ENCODE data around the gene DERA. TPM values are rescaled to one million over a fixed set of nuclear protein-coding genes. Genes with fewer than 3 reads are reported as not detected.
"Not testable (repeated sequence)": the region's sequence is repeated elsewhere in the genome, so short reads cannot be mapped to it uniquely, and the experiment has no call there.

DERA gene
- total RNA-seq, 4 donors from 2014 or later = 30.9 to 40.6 (median 34.9) TPM

DNA sequence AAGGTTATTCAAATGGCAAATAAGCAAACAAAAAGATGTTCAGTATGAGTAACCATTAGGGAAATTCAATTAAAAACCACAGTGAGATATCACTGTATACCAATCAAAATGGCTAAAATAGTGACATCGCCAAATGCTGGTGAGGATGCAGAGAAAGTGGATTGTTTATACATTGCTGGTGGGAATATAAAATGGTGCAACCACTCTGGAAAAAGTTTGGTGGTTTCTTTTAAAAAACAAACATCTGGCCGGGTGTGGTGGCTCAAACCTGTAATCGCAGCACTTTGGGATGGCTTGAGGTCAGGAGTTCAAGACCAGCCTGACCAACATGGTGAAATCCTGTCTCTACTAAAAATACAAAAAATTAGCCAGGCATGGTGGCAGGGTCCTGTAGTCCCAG, 42.9 kb upstream of the DERA start:
- no peaks in the 10 kb centered on the region for H3K9me3 ChIP-seq
- H3K27me3 ChIP-seq = no peaks in the 10 kb centered on the region
- H3K4me3 ChIP-seq = no peak overlapping the region
- H3K4me1 ChIP-seq = no peaks in the 10 kb centered on the region
- TF ChIP-seq, protein P1, sequence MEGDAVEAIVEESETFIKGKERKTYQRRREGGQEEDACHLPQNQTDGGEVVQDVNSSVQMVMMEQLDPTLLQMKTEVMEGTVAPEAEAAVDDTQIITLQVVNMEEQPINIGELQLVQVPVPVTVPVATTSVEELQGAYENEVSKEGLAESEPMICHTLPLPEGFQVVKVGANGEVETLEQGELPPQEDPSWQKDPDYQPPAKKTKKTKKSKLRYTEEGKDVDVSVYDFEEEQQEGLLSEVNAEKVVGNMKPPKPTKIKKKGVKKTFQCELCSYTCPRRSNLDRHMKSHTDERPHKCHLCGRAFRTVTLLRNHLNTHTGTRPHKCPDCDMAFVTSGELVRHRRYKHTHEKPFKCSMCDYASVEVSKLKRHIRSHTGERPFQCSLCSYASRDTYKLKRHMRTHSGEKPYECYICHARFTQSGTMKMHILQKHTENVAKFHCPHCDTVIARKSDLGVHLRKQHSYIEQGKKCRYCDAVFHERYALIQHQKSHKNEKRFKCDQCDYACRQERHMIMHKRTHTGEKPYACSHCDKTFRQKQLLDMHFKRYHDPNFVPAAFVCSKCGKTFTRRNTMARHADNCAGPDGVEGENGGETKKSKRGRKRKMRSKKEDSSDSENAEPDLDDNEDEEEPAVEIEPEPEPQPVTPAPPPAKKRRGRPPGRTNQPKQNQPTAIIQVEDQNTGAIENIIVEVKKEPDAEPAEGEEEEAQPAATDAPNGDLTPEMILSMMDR (IDR thresholded peaks at IDR 0.05) = no peak
- TF ChIP-seq POLR2A (IDR thresholded peaks at IDR 0.05) (no peak), EP300 (IDR thresholded peaks at IDR 0.05) (no peak)
- H3K27ac ChIP-seq = no peak overlapping the region
- H3K36me3 ChIP-seq = no peaks in the 10 kb centered on the region
- WGBS, 2 donors = 87 to 89% methylated on average over 3 of the region's 3 CpGs
- DNase-seq (ENCODE audit: low spot score in 2 of 2) = no peak

DNA sequence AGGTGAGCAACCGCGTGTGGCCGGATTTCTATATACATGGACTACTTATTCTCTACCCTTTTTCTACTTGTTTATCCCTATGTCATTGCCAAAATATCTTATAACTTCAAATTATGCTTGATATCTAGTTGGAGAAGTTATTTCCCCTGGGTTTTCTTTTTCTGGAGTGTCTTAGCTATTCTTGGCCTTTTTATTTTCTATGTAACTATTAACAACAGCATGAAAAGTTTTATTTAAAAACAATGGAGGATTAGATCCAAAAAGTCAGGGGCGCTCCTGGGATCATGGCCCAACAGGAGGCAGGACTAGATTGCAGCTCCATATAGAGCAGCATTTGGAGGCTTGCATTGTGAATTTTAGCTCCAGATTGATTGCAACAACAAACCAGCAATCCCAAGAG, 37.6 kb upstream of the DERA start:
- WGBS, 2 donors = 84 to 87% methylated on average over 4 of the region's 4 CpGs
- Histone ChIP-seq H3K36me3 (peaks cover 0 to 5% (median 0%) of the 10 kb centered on the region in 3 donors), H3K4me1 (no peaks in the 10 kb centered on the region), H3K4me3 (no peak overlapping the region), H3K9me3 (no peaks in the 10 kb centered on the region), H3K27ac (no peak overlapping the region), H3K27me3 (no peaks in the 10 kb centered on the region)
- TF ChIP-seq POLR2A (IDR thresholded peaks at IDR 0.05) (no peak), EP300 (IDR thresholded peaks at IDR 0.05) (no peak)
- TF ChIP-seq, protein P1 (IDR thresholded peaks at IDR 0.05) = no peak
- no peak for DNase-seq (ENCODE audit: low spot score in 2 of 2)

DNA sequence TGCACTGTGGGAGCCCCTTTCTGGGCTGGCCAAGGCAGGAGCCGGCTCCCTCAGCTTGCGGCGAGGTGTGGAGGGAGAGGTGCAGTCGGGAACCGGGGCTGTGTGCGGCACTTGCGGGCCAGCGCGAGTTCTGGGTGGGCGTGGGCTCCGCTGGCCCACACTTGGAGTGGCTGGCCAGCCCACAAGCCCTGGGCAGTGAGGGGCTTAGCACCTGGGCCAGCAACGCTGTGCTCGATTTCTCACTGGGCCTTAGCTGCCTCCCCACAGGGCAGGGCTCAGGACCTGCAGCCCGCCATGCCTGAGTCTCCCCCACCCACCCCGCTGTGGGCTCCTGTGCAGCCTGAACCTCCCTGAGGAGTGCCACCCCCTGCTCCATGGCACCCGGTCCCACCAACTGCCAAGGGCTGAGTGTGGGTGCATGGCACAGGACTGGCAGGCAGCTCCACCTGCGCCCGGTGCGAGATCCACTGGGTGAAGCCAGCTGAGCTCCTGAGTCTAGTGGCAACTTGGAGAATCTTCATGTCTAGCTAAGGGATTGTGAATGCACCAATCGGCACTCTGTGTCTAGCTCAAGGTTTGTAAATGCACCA, 36.5 kb upstream of the DERA start:
- DNase-seq (ENCODE audit: low spot score in 2 of 2); H3K27me3 ChIP-seq; H3K27ac ChIP-seq; H3K36me3 ChIP-seq; H3K4me3 ChIP-seq; H3K4me1 ChIP-seq; H3K9me3 ChIP-seq: not testable (repeated sequence)
- 93 to 98% methylated on average over 12 to 19 of the region's 20 CpGs for WGBS, 2 donors

DNA sequence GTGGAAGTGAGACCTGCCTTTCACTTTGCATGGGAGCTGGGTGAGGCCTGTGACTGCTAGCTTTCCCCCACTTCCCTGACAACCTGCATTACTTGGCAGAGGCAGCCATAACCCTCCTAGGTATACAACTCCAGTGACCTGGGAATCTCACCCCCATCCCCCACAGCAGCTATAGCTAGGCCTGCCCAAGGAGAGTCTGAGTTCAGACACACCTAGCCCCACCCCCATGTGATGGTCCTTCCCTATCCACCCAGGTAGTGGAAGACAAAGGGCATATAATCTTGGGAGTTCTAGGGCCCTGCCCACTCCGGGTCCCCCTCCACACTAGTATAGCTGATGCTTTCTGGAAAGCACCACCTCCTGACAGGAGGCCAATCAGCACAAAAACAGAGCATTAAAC, 35.3 kb upstream of the DERA start:
- no peak for DNase-seq (ENCODE audit: low spot score in 2 of 2)
- no peak overlapping the region for H3K27ac ChIP-seq
- peaks cover 0 to 5% (median 0%) of the 10 kb centered on the region in 3 donors for H3K36me3 ChIP-seq
- TF ChIP-seq, protein P1 (IDR thresholded peaks at IDR 0.05) = no peak
- no peak overlapping the region for H3K4me3 ChIP-seq
- 86 to 100% methylated on average over 1 of the region's 1 CpG for WGBS, 2 donors
- H3K9me3 ChIP-seq = no peaks in the 10 kb centered on the region
- no peaks in the 10 kb centered on the region for H3K4me1 ChIP-seq
- no peaks in the 10 kb centered on the region for H3K27me3 ChIP-seq

DNA sequence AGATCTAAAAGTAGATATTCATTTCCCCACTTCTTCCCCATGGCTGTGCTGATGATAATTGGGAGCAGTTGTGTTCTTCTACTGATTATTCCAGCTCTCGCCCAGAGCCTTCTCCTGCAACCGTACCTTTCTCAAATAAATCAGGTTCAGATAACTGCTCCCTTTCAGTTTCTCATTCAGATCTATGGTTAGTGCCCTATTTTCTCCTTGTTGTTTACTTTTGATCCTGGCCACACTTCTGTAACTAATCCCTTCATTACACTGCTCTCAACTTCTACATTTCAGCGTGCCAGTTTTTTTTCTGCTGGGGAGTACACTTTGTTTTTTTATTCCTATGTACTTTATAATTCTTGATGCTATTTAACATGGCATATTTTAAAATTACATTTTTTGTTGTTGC, 31.7 kb upstream of the DERA start:
- Histone ChIP-seq H3K9me3 (no peaks in the 10 kb centered on the region), H3K27ac (no peak overlapping the region), H3K36me3 (peaks cover 0 to 5% (median 0%) of the 10 kb centered on the region in 3 donors), H3K27me3 (no peaks in the 10 kb centered on the region), H3K4me1 (peaks cover 0 to 15% (median 5%) of the 10 kb centered on the region in 4 donors), H3K4me3 (no peak overlapping the region)
- no peak for TF ChIP-seq EP300 (IDR thresholded peaks at IDR 0.05)
- TF ChIP-seq POLR2A (IDR thresholded peaks at IDR 0.05) = no peak
- TF ChIP-seq, protein P1 (IDR thresholded peaks at IDR 0.05) = no peak
- DNase-seq (ENCODE audit: low spot score in 2 of 2) = no peak
- WGBS, 2 donors = 84 to 91% methylated on average over 3 of the region's 3 CpGs

DNA sequence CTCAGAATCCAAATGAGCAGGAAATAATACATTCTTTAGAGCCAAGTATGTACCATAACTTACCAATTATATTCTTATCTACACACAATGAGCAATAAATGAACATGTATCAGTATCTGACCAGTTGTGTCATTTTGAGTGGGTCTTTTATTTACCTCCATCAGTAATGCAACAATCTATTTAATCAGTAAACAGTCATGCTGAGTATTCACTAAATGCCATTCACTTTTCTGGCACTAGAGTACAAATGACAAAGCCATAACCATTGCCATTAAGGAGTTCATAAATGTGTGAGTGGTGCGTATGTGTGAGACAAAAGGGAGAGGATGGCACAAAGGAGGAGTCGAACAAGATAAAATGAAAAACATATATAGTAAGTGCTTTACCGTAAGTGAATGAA, 30.4 kb upstream of the DERA start:
- no peaks in the 10 kb centered on the region for H3K27me3 ChIP-seq
- H3K4me3 ChIP-seq = no peak overlapping the region
- peaks cover 0 to 24% (median 9%) of the 10 kb centered on the region in 4 donors for H3K4me1 ChIP-seq
- H3K36me3 ChIP-seq = no peaks in the 10 kb centered on the region
- DNase-seq (ENCODE audit: low spot score in 2 of 2) = no peak
- WGBS, 2 donors = 93 to 96% methylated on average over 3 of the region's 3 CpGs
- H3K27ac ChIP-seq = no peak overlapping the region
- TF ChIP-seq EP300 (IDR thresholded peaks at IDR 0.05) (no peak), POLR2A (IDR thresholded peaks at IDR 0.05) (no peak)
- TF ChIP-seq, protein P1 (IDR thresholded peaks at IDR 0.05) = no peak
- H3K9me3 ChIP-seq = no peaks in the 10 kb centered on the region

Data from tibial nerve (tissue), 4 donors.